GM10248 (cell line): Measurements from ENCODE around the gene MLH1.

Experiments
- CTCF ChIA-PET: fragments of 300-600 bp; sonication (Branson Sonifier 250); formaldehyde crosslinking; extraction: SDS; loops from one replicate; lab custom pipeline; 2021; ENCODE audit warnings: antibody characterized with exemption; lab: Yijun Ruan, JAX
- POLR2A ChIA-PET: fragments of 350-650 bp; sonication (Branson Sonifier 250); formaldehyde crosslinking; extraction: SDS; loops from one replicate; lab custom pipeline; 2020; ENCODE audit warnings: antibody characterized with exemption; lab: Yijun Ruan, JAX
- DNase-seq: peaks from one replicate; pipeline ENCODE4 v3.0.0; 2012; ENCODE audit errors: extremely low spot score
- CTCF ChIP-seq: IDR thresholded peaks from 2 replicates; pipeline ENCODE4 v1.5.1; 2012; ENCODE audit warnings: mild to moderate bottlenecking, low read depth; ENCODE audit errors: extremely low read depth, missing control alignments, control extremely low read depth

The MLH1 gene

GRCh38 chr3:37024092-37024491, 30.8 kb downstream of the MLH1 start:
- no peak for DNase-seq
- TF ChIP-seq CTCF: peak; percentile 32
- CTCF ChIA-PET: interaction anchor here (0.7 to 2.5 kb wide), 17 partner anchors 8 to 196 kb away, joined by 3 to 14 read pairs (median 3); partner anchors contain the start of genes EPM2AIP1 and MLH1
- POLR2A ChIA-PET: interaction anchor here (1.4 kb wide), 1 partner anchor 31 kb away, joined by 3 read pairs; the partner anchor contains the start of genes EPM2AIP1 and MLH1

- DNase-seq: no peak
- no peak for TF ChIP-seq CTCF
- CTCF ChIA-PET: interaction anchor here (0.7 to 2.5 kb wide), 18 partner anchors 8 to 195 kb away, joined by 3 to 14 read pairs (median 3); partner anchors contain the start of genes EPM2AIP1 and MLH1
- POLR2A ChIA-PET: interaction anchor here (1.4 kb wide), 1 partner anchor 32 kb away, joined by 3 read pairs; the partner anchor contains the start of genes EPM2AIP1 and MLH1
These were observed 31.6 kb downstream of the MLH1 start for GRCh38 chr3:37024820-37025405.

GRCh38 chr3:37025561-37026335, 32.4 kb downstream of the MLH1 start:
- no peak for DNase-seq
- TF ChIP-seq CTCF: no peak
- ChIA-PET CTCF (interaction anchor here (1.1 to 2.5 kb wide), 8 partner anchors 10 to 194 kb away, joined by 3 to 14 read pairs (median 5); no protein-coding TSS in a partner anchor), POLR2A (no interaction called here)

- POLR2A ChIA-PET: no interaction called here
- no peak for TF ChIP-seq CTCF
- DNase-seq: no peak
- CTCF ChIA-PET: no interaction called here
These were observed 33.5 kb downstream of the MLH1 start for GRCh38 chr3:37026851-37027250.

GRCh38 chr3:37028329-37028728, 35.0 kb downstream of the MLH1 start:
- DNase-seq: no peak
- ChIA-PET POLR2A (interaction anchor here (0.7 kb wide), 3 partner anchors 12 to 134 kb away, joined by 4 to 15 read pairs (median 8); no protein-coding TSS in a partner anchor), CTCF (interaction anchor here (1.0 to 2.5 kb wide), 5 partner anchors 10 to 185 kb away, joined by 3 to 10 read pairs (median 3); no protein-coding TSS in a partner anchor)
- TF ChIP-seq CTCF: no peak

GRCh38 chr3:37029111-37029510, 35.8 kb downstream of the MLH1 start:
- POLR2A ChIA-PET: interaction anchor here (0.6 kb wide), 1 partner anchor 92 kb away, joined by 5 read pairs; no protein-coding TSS in a partner anchor
- CTCF ChIA-PET: interaction anchor here (1.0 to 2.5 kb wide), 8 partner anchors 9 to 184 kb away, joined by 3 to 10 read pairs (median 3); no protein-coding TSS in a partner anchor
- DNase-seq: no peak
- no peak for TF ChIP-seq CTCF
